HEK293 (cell line): ENCODE measurements around the gene MCRIP2.
A peak's percentile ranks its signal among the peaks of the same experiment; 100 is the strongest.

ENCODE experiments used
- BCL11B ChIP-seq: fragments of 450-650 bp; formaldehyde crosslinking; IDR thresholded peaks from 2 replicates; pipeline ENCODE4 v1.5.1; 2016; ENCODE audit warnings: low read depth, missing biosample characterization, missing genetic modification characterization
- CTCF ChIP-seq: fragments of 450-650 bp; formaldehyde crosslinking; IDR thresholded peaks from 2 replicates; pipeline ENCODE4 v1.5.1; 2016; ENCODE audit warnings: missing biosample characterization, missing genetic modification characterization
- EGR2 ChIP-seq: fragments of 450-650 bp; formaldehyde crosslinking; IDR thresholded peaks from 2 replicates; pipeline ENCODE4 v1.5.1; 2016; ENCODE audit warnings: low read depth, missing biosample characterization, missing genetic modification characterization
- HIC1 ChIP-seq: fragments of 450-650 bp; formaldehyde crosslinking; IDR thresholded peaks from 2 replicates; pipeline ENCODE4 v1.5.1; 2016; ENCODE audit warnings: missing biosample characterization, missing genetic modification characterization
- IKZF3 ChIP-seq: fragments of 450-650 bp; IDR thresholded peaks from 2 replicates; pipeline ENCODE4 v1.5.0; 2018; ENCODE audit warnings: missing biosample characterization, mild to moderate bottlenecking, missing genetic modification characterization, moderate library complexity
- KLF17 ChIP-seq: fragments of 450-650 bp; formaldehyde crosslinking; IDR thresholded peaks from 2 replicates; pipeline ENCODE4 v1.5.1; 2016; ENCODE audit warnings: missing biosample characterization, missing genetic modification characterization
- SP2 ChIP-seq: fragments of 450-650 bp; formaldehyde crosslinking; IDR thresholded peaks from 2 replicates; pipeline ENCODE4 v1.5.1; 2016; ENCODE audit warnings: missing biosample characterization, missing genetic modification characterization
- ZBTB26 ChIP-seq: fragments of 450-650 bp; formaldehyde crosslinking; optimal IDR thresholded peaks from 2 replicates; pipeline ENCODE3; 2016; ENCODE audit warnings: missing biosample characterization, mild to moderate bottlenecking, missing genetic modification characterization
- ZBTB48 ChIP-seq: fragments of 450-650 bp; formaldehyde crosslinking; IDR thresholded peaks from 2 replicates; pipeline ENCODE4 v1.5.1; 2016; ENCODE audit warnings: missing biosample characterization, missing genetic modification characterization
- ZBTB7A ChIP-seq: fragments of 450-650 bp; formaldehyde crosslinking; IDR thresholded peaks from 2 replicates; pipeline ENCODE4 v1.5.1; 2016; ENCODE audit warnings: low read depth, missing biosample characterization, missing genetic modification characterization
- ZFP69B ChIP-seq: fragments of 450-650 bp; formaldehyde crosslinking; IDR thresholded peaks from 2 replicates; pipeline ENCODE4 v1.5.1; 2016; ENCODE audit warnings: missing biosample characterization, missing genetic modification characterization
- ZNF114 ChIP-seq: fragments of 450-650 bp; formaldehyde crosslinking; IDR thresholded peaks from 2 replicates; pipeline ENCODE4 v1.5.0; 2017; ENCODE audit warnings: missing biosample characterization, missing genetic modification characterization
- ZNF140 ChIP-seq: fragments of 450-650 bp; formaldehyde crosslinking; IDR thresholded peaks from 2 replicates; pipeline ENCODE4 v1.5.1; 2016; ENCODE audit warnings: missing biosample characterization, missing genetic modification characterization
- ZNF24 ChIP-seq: fragments of 450-650 bp; formaldehyde crosslinking; IDR thresholded peaks from 2 replicates; pipeline ENCODE4 v1.5.1; 2016; ENCODE audit warnings: missing biosample characterization, missing genetic modification characterization
- ZNF335 ChIP-seq: fragments of 450-650 bp; formaldehyde crosslinking; conservative IDR thresholded peaks from 2 replicates; pipeline ENCODE4 v1.5.1; 2016; ENCODE audit warnings: missing biosample characterization, missing genetic modification characterization
- ZNF362 ChIP-seq: fragments of 450-650 bp; formaldehyde crosslinking; IDR thresholded peaks from 2 replicates; pipeline ENCODE4 v1.5.1; 2016; ENCODE audit warnings: missing biosample characterization, missing genetic modification characterization
- ZNF394 ChIP-seq: fragments of 450-650 bp; formaldehyde crosslinking; IDR thresholded peaks from 2 replicates; pipeline ENCODE4 v1.5.1; 2016; ENCODE audit warnings: missing biosample characterization, missing genetic modification characterization, mild to moderate bottlenecking, moderate library complexity, borderline replicate concordance
- ZNF423 ChIP-seq: fragments of 450-650 bp; formaldehyde crosslinking; IDR thresholded peaks from 2 replicates; pipeline ENCODE4 v1.5.1; 2016; ENCODE audit warnings: missing biosample characterization, missing genetic modification characterization
- ZNF449 ChIP-seq: fragments of 450-650 bp; formaldehyde crosslinking; IDR thresholded peaks from 2 replicates; pipeline ENCODE4 v1.5.1; 2017; ENCODE audit warnings: missing biosample characterization, mild to moderate bottlenecking, missing genetic modification characterization, moderate library complexity
- ZNF544 ChIP-seq: fragments of 450-650 bp; formaldehyde crosslinking; IDR thresholded peaks from 2 replicates; pipeline ENCODE4 v1.5.0; 2017; ENCODE audit warnings: missing biosample characterization, missing genetic modification characterization
- ZNF560 ChIP-seq: fragments of 450-650 bp; formaldehyde crosslinking; IDR thresholded peaks from 2 replicates; pipeline ENCODE4 v1.5.1; 2017; ENCODE audit warnings: missing biosample characterization, missing genetic modification characterization, borderline replicate concordance
- ZNF629 ChIP-seq: fragments of 450-650 bp; formaldehyde crosslinking; IDR thresholded peaks from 2 replicates; pipeline ENCODE4 v1.5.1; 2017; ENCODE audit warnings: missing biosample characterization, missing genetic modification characterization
- ZNF645 ChIP-seq: fragments of 450-650 bp; formaldehyde crosslinking; IDR thresholded peaks from 2 replicates; pipeline ENCODE4; 2016; ENCODE audit warnings: missing biosample characterization, missing genetic modification characterization
- ZNF768 ChIP-seq: fragments of 450-650 bp; formaldehyde crosslinking; IDR thresholded peaks from 2 replicates; pipeline ENCODE4 v1.5.1; 2018; ENCODE audit warnings: missing biosample characterization, mild to moderate bottlenecking, missing genetic modification characterization
- ZNF843 ChIP-seq: fragments of 450-650 bp; formaldehyde crosslinking; IDR thresholded peaks from 2 replicates; pipeline ENCODE4 v1.5.1; 2016; ENCODE audit warnings: missing biosample characterization, missing genetic modification characterization
- ZSCAN18 ChIP-seq: fragments of 450-650 bp; formaldehyde crosslinking; IDR thresholded peaks from 2 replicates; pipeline ENCODE4 v1.5.1; 2016; ENCODE audit warnings: missing biosample characterization, missing genetic modification characterization
- ZSCAN30 ChIP-seq: fragments of 450-650 bp; IDR thresholded peaks from 2 replicates; pipeline ENCODE4 v1.5.1; 2018; ENCODE audit warnings: missing biosample characterization, mild to moderate bottlenecking, missing genetic modification characterization, moderate library complexity

MCRIP2 gene

GRCh38 chr16:680967-681745 lies 39.5 kb downstream of the MCRIP2 start (continued):
- TF ChIP-seq ZNF645 (tag by site-specific recombination) (peak; percentile 22; the same call in 1 of the 2 replicates), ZNF394 (tag by site-specific recombination) (no peak), IKZF3 (tag by site-specific recombination) (no peak), CTCF (peak; percentile 82), ZNF449 (tag by site-specific recombination) (no peak), ZNF544 (tag by site-specific recombination) (no peak), ZNF362 (no peak), ZFP69B (tag by site-specific recombination) (no peak; the same call in 1 of the 2 replicates), ZBTB26 (tag by site-specific recombination) (peak; percentile 47), ZNF843 (no peak), ZSCAN30 (tag by site-specific recombination) (no peak), ZBTB48 (tag by site-specific recombination) (0 out of 2 replicates have a peak, but pooled peaks have one; percentile 42), ZNF114 (tag by site-specific recombination) (no peak), SP2 (tag by site-specific recombination) (no peak; the same call in 1 of the 2 replicates), KLF17 (tag by site-specific recombination) (no peak), BCL11B (tag by site-specific recombination) (peak; percentile 65), ZSCAN18 (tag by site-specific recombination) (0 out of 2 replicates have a peak, but pooled peaks have one; percentile 13), ZNF140 (tag by site-specific recombination) (no peak), ZNF629 (peak; percentile 76), EGR2 (tag by site-specific recombination) (peak; percentile 17; the same call in 1 of the 2 replicates), ZNF335 (tag by site-specific recombination) (peak; percentile 95), ZNF560 (tag by site-specific recombination) (no peak), ZNF768 (tag by site-specific recombination) (no peak), HIC1 (tag by site-specific recombination) (peak; percentile 92), ZBTB7A (tag by site-specific recombination) (no peak), ZNF24 (no peak), ZNF423 (tag by site-specific recombination) (no peak)
